ENCODE results near the gene CAPN2. TPM values are rescaled to one million over a fixed set of nuclear protein-coding genes. Genes with fewer than 3 reads are reported as not detected.

Gene CAPN2
- polyA plus RNA-seq, 4 donors = 47.0 to 115 (median 68.8) TPM

Other genes with a start within 250 kb of the CAPN2 start
- 10 to 100 TPM in 2 of 4 donors, 1 to 10 TPM in 2; 5.1 to 14.8 (median 11.8) TPM for gene CAPN8, start 46.8 kb upstream of the CAPN2 start, polyA plus RNA-seq
- gene TP53BP2, start 133.4 kb downstream of the CAPN2 start, polyA plus RNA-seq = 10 to 100 TPM; 10.8 to 25.2 (median 11.4) TPM

Measured in small intestine (tissue), 4 donors.